Placental epithelial cell (primary cell): ENCODE measurements around the gene YEATS4. TPM values are rescaled to one million over a fixed set of nuclear protein-coding genes. Genes with fewer than 3 reads are reported as not detected.

Experiments
- small RNA-seq: library from RNA; depleted of rRNA; stranded (forward); fragments of <200 nt; gene quantifications from one replicate; pipeline ENCODE3, GENCODE V24; 2012
- total RNA-seq: library from RNA; depleted of rRNA; stranded (reverse); fragments of >200 nt; gene quantifications from 2 replicates; pipeline ENCODE4 v1.2.3, GENCODE V29; 2012

YEATS4 gene
- total RNA-seq = 7.1 and 30.7 TPM in 2 replicates

DNA sequence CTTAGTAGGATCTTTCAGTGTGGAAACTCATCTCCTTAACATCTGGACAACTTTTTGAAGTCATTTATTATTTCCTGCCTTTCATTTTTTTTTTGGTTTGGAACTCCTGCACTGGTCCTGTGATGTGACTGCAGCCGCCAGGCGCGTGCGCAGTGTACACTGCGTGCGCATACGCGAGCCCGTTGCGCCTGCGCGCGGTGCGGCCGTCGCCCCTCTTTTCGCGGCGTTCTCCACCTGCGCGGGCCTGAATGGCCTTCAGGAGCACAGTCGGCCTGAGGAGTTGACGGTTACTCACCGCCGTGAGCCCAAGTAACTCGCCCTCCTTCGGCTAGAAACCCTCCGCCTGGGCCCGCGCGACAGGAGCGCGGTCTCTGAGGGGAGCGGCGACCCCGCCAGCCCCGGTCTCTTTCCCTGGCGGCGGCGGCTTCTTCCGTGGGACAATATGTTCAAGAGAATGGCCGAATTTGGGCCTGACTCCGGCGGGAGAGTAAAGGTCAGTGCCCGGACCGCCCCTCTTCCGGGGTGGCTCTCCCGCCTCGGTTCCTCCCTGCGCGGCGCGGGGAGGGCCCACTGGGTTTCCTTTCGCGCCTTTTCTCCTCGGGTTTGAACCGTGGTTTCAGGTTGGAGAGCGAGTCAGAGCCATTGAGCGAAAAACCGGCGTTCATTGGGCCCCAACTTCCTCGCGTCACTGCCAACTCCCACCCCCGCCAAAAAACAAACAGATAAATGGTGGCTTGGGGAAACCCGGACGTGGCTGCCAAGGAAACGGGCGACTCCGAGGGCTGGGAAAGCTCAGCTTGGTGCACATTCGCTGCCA, at the start of gene YEATS4:
YEATS4 (plus strand) TSS at position 213 of the 817 bp plus-strand sequence; CDS start at position 443, 230 bp downstream.

GRCh38 chr12:69348162-69348938, 11.2 kb upstream of the YEATS4 start, which contains the start of gene LYZ:
Gene LYZ (plus strand): TSS chr12:69348381. CDS start chr12:69348409, 28 bp downstream.

Small RNA genes within 50 kb of the gene (small RNA-seq; reads per million reads assigned to genes)
- gene RN7SL804P = not detected

Other genes starting within 250 kb of the YEATS4 start
- 18.7 and 23.6 TPM in 2 replicates for gene CPSF6, start 120.2 kb upstream of the YEATS4 start, total RNA-seq
- gene LYZ, start 11.4 kb upstream of the YEATS4 start, total RNA-seq = not detected in 2 replicates
- 60.1 and 96.5 TPM in 2 replicates for gene FRS2, start 110.6 kb downstream of the YEATS4 start, total RNA-seq
- 173 and 259 TPM in 2 replicates for gene CCT2, start 225.7 kb downstream of the YEATS4 start, total RNA-seq